WTC11 (cell line): Measurements from ENCODE around the gene C1S.

Experiments used
- FOXK1 ChIP-seq: sonication (generic); formaldehyde crosslinking; IDR thresholded peaks from 2 replicates; pipeline ENCODE4 v1.8.0; 2022; ENCODE audit warnings: mild to moderate bottlenecking, moderate library complexity, missing genetic modification reagents
- OVOL2 ChIP-seq: fragments of 250-450 bp; sonication (Bioruptor Pico); IDR thresholded peaks from 2 replicates; pipeline ENCODE4 v1.9.0; 2021; ENCODE audit warnings: mild to moderate bottlenecking, borderline replicate concordance
- TCF7 ChIP-seq: sonication (generic); formaldehyde crosslinking; IDR thresholded peaks from 2 replicates; pipeline ENCODE4 v1.8.0; 2022; ENCODE audit warnings: mild to moderate bottlenecking, low read depth, missing genetic modification reagents, moderate library complexity
- ZNF232 ChIP-seq: sonication (generic); formaldehyde crosslinking; IDR thresholded peaks from 2 replicates; pipeline ENCODE4 v1.8.0; 2022; ENCODE audit warnings: mild to moderate bottlenecking, missing genetic modification reagents
- TF ChIP-seq, protein P1 (sequence below): fragments of 200-600 bp; IDR thresholded peaks from 2 replicates; pipeline ENCODE4 v1.8.0; 2022; ENCODE audit warnings: antibody characterized with exemption

DNA sequence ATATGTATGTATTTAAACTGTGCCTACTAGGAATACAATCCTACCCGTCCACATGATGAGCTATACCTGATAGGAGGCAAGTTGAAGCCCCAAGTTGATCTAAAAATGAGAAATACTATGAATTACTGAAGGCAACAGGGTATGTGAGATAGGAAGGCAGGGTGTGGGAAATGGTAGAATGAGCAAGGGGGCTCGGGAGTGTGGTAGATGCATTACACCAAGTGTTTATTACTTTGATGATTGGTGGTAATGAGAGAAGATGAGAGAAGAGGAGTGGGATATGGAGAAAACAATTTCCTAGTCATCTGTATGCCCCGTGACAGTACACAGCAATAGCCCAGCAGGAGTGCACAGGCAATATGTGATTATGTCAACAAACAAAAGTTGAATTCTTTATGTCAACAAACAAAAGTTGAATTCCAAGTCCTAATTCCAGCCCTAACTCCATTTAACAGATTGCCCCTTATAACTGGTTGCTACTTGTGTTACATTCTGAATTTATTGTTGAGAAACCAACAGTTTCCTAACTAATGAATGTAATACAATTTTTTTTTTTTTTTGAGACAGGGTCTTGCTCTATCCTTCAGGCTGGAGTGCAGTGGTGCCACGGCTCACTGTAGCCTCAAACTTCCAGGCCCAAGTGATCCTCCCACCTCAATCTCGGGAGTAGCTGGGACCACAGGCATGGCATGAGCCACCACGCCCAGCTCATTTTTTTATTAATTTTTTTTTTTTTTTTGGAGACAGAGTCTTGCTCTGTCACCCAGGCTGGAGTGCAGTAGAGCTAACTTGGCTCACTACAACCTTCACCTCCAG, 44.8 kb upstream of the C1S start:
- TF ChIP-seq, protein P1, sequence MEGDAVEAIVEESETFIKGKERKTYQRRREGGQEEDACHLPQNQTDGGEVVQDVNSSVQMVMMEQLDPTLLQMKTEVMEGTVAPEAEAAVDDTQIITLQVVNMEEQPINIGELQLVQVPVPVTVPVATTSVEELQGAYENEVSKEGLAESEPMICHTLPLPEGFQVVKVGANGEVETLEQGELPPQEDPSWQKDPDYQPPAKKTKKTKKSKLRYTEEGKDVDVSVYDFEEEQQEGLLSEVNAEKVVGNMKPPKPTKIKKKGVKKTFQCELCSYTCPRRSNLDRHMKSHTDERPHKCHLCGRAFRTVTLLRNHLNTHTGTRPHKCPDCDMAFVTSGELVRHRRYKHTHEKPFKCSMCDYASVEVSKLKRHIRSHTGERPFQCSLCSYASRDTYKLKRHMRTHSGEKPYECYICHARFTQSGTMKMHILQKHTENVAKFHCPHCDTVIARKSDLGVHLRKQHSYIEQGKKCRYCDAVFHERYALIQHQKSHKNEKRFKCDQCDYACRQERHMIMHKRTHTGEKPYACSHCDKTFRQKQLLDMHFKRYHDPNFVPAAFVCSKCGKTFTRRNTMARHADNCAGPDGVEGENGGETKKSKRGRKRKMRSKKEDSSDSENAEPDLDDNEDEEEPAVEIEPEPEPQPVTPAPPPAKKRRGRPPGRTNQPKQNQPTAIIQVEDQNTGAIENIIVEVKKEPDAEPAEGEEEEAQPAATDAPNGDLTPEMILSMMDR: no peak
- no peak for TF ChIP-seq FOXK1 (CRISPR knock-in tag)
- TF ChIP-seq ZNF232 (CRISPR knock-in tag): no peak
- TF ChIP-seq OVOL2 (CRISPR knock-in tag): no peak
- TF ChIP-seq TCF7: no peak
